NCI-H526 (cell line): ENCODE results near the gene APOBEC4.

Source experiments
- DNase-seq, 2 experiments: peaks; one replicate each; lab custom pipeline; 2025; lab: John Stamatoyannopoulos, UW

Gene APOBEC4

GRCh38 chr1:183602510-183602909 is 50.6 kb downstream of the APOBEC4 start:
- DNase-seq = no peak

GRCh38 chr1:183600634-183601033 is 52.5 kb downstream of the APOBEC4 start:
- DNase-seq = no peak

- no peak for DNase-seq
Observed at GRCh38 chr1:183600136-183600535, 53.0 kb downstream of the APOBEC4 start.

GRCh38 chr1:183598386-183598785 is 54.7 kb downstream of the APOBEC4 start:
- DNase-seq = no peak

DNA sequence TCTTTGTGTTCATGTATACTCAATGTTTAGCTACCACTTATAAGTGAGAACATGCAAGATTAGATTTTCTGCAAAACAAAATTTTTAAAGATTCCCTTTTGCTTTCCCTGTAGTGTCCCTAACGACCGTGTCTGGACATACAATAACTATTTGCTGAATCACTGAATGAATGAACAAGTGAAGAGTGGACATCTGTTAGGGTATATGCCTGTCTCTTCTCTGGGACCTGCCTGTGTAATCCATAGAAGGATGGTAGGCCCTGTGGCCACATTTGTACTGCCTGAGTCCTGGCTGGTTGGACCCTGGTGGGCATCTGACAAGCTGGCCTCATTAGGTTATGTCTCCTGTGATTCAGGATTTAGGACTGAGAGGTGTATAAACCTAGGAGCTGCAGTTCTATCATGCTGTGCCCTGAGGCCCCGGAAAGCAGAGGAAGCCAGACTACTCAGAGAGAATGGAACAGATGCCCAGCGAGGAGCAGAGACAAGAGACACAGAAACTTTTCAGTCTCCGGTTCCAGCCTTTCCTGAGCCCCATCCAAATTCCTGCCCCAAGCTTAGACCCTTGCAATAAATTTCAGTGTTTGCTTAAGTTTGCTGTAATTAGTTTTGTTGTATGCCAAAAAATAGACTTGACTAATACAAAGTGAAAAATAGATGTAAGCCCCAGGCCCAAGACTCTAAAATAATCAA is 55.3 kb downstream of the APOBEC4 start:
- no peak for DNase-seq

DNA sequence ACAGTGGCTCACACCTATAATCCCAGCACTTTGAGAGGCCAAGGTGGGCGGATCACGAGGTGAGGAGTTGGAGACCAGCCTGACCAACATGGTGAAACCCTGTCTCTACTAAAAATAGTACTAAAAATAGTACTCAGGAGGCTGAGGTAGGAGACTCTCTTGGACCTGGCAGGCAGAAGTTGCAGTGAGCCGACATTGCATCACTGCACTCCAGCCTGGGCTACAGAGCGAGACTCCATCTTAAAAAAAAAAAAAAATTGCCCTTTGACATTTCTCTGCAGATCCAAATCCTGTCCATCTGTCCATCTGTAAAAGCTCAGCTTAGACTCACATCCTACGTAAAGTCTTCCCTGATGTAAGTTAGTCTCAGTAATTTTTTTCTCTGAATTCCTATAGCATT is 56.6 kb downstream of the APOBEC4 start:
- DNase-seq = no peak
